ENCODE data around the gene USP4.
"Not testable (repeated sequence)": the region's sequence is repeated elsewhere in the genome, so short reads cannot be mapped to it uniquely, and the experiment has no call there.

USP4 gene

DNA sequence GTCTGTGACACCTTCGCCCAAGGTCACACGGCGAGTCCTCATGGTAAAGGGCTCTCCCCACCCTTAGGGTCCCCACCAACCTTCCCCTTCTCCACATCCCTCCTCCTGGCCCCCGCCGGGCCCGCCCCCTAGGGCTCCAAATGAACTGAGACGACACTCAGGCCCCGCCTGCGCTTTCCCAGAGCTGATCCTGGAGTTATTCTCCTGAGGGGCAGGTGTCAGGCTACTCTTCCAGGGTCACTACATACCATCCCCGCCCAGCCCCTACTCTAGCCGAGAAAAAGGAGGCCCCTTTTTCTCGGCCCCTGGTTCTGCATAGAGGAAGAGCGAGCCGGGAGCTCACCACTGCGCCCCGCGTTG, 292 bp downstream of the USP4 start:
- CTCF ChIA-PET, result interaction anchor here (0.9 to 2.9 kb wide), 18 partner anchors 9 to 332 kb away, joined by 3 to 34 read pairs (median 6); partner anchors contain the start of genes DAG1, KLHDC8B and NICN1
- H3K4me1 Mint-ChIP-seq, result peaks cover 53% of the 10 kb centered on the region
- H3K27ac Mint-ChIP-seq, result peak overlapping the region; percentile 100
- DNase-seq, result no peak
- H3K9me3 Mint-ChIP-seq, result no peaks in the 10 kb centered on the region
- peaks cover 23% of the 10 kb centered on the region for H3K36me3 Mint-ChIP-seq
- H3K27me3 Mint-ChIP-seq, result no peaks in the 10 kb centered on the region
- peak overlapping the region; percentile 98 for H3K4me3 Mint-ChIP-seq

- Mint-ChIP-seq H3K4me3 (no peak overlapping the region), H3K27ac (no peak overlapping the region), H3K36me3 (peaks cover 39% of the 10 kb centered on the region), H3K9me3 (no peaks in the 10 kb centered on the region), H3K4me1 (peaks cover 38% of the 10 kb centered on the region), H3K27me3 (no peaks in the 10 kb centered on the region)
- DNase-seq, result no peak
- CTCF ChIA-PET, result interaction anchor here (0.5 to 1.7 kb wide), 3 partner anchors 114 to 118 kb away, joined by 3 to 9 read pairs (median 3); no protein-coding TSS in a partner anchor
These were observed 5.8 kb downstream of the USP4 start for GRCh38 chr3:49333916-49334633.

DNA sequence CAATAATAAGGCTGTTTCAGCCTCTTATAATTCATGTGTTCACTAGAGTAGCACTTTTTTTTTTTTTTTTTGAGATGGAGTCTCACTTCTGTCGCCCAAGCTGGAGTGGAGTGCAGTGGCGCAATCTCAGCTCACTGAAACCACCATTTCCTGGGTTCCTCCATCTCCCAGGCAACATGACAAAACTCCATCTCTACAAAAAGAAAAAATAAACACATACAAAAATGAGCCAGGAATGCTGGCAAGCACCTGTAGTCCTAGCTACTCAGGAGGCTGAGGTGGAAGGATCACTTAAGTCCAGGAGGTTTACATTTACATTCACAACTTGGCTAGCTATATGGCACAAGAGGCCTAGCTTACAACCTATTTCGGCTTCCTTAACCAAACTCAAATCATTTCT, 6.8 kb downstream of the USP4 start:
- Mint-ChIP-seq H3K4me1 (peaks cover 29% of the 10 kb centered on the region), H3K9me3 (no peaks in the 10 kb centered on the region), H3K36me3 (peaks cover 38% of the 10 kb centered on the region), H3K27ac (no peak overlapping the region), H3K4me3 (no peak overlapping the region), H3K27me3 (no peaks in the 10 kb centered on the region)
- DNase-seq, result peak; percentile 33
- CTCF ChIA-PET, result interaction anchor here (0.6 to 1.2 kb wide), 3 partner anchors 119 to 617 kb away, joined by 3 read pairs; no protein-coding TSS in a partner anchor

DNA sequence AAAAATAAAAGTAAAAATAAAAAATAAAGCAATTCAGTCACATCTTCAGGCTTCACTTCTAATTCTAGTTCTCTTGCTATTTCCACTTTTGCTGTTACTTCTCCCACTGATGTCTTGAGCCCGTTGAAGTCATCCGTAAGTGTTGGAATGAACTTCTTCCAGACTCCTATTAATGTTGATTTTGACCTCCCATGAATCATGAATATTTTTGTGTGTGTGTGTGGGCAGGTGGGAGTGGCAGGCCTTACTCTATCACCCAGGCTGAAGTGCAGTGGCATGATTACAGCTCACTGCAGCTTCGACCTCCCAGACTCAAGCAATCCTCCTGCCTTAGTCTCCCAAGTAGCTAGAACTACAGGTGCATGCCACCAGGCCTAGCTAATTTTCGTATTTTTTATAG, 10.7 kb downstream of the USP4 start:
- no peak overlapping the region for H3K4me3 Mint-ChIP-seq
- H3K27me3 Mint-ChIP-seq, result no peaks in the 10 kb centered on the region
- no peaks in the 10 kb centered on the region for H3K9me3 Mint-ChIP-seq
- DNase-seq, result no peak
- CTCF ChIA-PET, result no interaction called here
- H3K36me3 Mint-ChIP-seq, result peaks cover 46% of the 10 kb centered on the region
- H3K27ac Mint-ChIP-seq, result no peak overlapping the region
- peaks cover 13% of the 10 kb centered on the region for H3K4me1 Mint-ChIP-seq

DNA sequence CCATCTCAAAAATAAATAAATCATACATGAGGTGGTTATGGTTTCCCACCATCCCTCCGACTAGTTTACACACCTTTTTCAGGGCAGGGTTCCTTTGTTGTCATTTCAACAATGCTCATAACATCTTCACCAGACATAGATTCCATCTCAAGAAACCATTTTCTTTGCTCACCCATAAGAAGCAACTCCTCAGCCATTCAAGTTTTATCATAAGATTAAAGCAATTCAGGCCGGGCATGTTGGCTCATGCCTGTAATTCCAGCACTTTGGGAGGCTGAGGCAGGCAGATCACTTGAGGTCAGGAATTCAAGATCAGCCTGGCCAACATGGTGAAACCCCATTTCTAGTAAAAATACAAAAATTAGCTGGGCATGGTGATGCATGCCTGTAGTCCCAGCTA, 11.5 kb downstream of the USP4 start:
- CTCF ChIA-PET, H3K9me3 Mint-ChIP-seq, DNase-seq, H3K27me3 Mint-ChIP-seq, H3K4me3 Mint-ChIP-seq, H3K4me1 Mint-ChIP-seq: not testable (repeated sequence)
- Mint-ChIP-seq H3K27ac (peak overlapping the region; percentile 38), H3K36me3 (peaks cover 46% of the 10 kb centered on the region)

GRCh38 chr3:49327485-49327884, 12.4 kb downstream of the USP4 start:
- no peaks in the 10 kb centered on the region for H3K27me3 Mint-ChIP-seq
- no peak overlapping the region for H3K27ac Mint-ChIP-seq
- no peaks in the 10 kb centered on the region for H3K9me3 Mint-ChIP-seq
- DNase-seq, result no peak
- H3K4me1 Mint-ChIP-seq, result no peaks in the 10 kb centered on the region
- peaks cover 43% of the 10 kb centered on the region for H3K36me3 Mint-ChIP-seq
- CTCF ChIA-PET, result interaction anchor here (0.6 kb wide), 1 partner anchor 100 kb away, joined by 3 read pairs; no protein-coding TSS in a partner anchor
- no peak overlapping the region for H3K4me3 Mint-ChIP-seq

DNA sequence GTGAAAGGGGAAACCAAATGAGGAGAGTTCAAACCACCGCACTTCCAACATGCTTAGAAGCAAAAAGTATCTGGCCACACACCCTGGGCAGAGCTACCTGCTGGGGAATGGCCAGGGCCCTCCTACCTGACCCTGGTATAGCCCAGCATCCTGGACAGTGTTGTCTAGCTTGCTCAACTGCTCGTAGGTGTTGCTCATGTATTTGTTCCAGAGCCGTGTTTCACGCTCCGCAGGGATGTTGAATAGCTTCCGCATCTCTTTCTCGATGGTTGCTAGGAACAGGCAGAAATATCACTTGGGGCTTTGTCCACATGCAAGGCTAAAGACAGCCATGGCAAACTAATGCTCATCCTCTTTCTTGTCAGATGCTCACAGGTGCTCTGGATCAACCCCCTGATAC, 15.1 kb downstream of the USP4 start:
- H3K36me3 Mint-ChIP-seq, result peaks cover 56% of the 10 kb centered on the region
- H3K27ac Mint-ChIP-seq, result no peak overlapping the region
- CTCF ChIA-PET, result no interaction called here

DNA sequence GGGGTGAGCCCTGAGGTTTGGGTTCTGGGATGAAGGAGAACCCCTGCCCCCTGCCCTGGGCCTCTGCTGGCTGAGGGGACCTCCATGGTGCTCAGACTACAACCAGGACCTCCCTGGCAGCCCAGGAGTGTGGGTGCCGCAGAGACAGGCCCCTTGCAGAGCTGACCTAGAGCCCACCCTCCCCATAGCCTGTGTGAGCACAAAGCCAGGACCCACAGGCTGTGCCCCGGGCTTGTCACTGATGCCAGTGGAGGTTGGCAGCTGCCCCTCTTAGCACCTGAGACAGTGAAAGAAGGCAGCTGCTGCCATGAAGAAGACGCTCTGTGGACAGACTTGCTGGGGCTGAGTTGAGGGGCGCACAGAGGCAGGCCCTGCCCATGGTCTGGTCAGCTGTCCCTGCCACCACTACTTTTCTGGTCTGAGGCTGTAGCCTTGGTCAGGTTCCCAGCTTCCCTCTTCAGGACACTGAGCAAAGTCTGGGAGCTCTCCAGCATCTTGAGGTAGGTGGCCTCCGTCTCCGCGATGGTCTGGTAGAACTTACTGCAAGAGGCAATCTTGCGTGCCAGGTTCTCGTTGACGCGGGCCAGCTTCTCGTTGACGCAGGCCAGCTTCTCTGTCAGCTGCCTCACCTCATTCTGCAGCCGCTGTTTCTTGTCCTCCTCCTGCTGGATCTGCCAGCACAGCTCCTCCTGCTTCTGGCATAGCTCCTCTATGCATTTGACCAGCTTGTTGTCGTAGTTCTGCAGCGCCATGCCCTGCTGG, 23.0 kb downstream of the USP4 start:
- no peak overlapping the region for H3K4me3 Mint-ChIP-seq
- H3K27ac Mint-ChIP-seq, result no peak overlapping the region
- no peak for DNase-seq
- no peaks in the 10 kb centered on the region for H3K4me1 Mint-ChIP-seq
- no peaks in the 10 kb centered on the region for H3K27me3 Mint-ChIP-seq
- CTCF ChIA-PET, result no interaction called here
- peaks cover 27% of the 10 kb centered on the region for H3K36me3 Mint-ChIP-seq
- H3K9me3 Mint-ChIP-seq, result no peaks in the 10 kb centered on the region

More for the DNA sequence above, 15.1 kb downstream of the USP4 start:
- no peaks in the 10 kb centered on the region for H3K9me3 Mint-ChIP-seq
- H3K4me1 Mint-ChIP-seq, result no peaks in the 10 kb centered on the region
- no peaks in the 10 kb centered on the region for H3K27me3 Mint-ChIP-seq
- no peak for DNase-seq
- H3K4me3 Mint-ChIP-seq, result no peak overlapping the region

DNA sequence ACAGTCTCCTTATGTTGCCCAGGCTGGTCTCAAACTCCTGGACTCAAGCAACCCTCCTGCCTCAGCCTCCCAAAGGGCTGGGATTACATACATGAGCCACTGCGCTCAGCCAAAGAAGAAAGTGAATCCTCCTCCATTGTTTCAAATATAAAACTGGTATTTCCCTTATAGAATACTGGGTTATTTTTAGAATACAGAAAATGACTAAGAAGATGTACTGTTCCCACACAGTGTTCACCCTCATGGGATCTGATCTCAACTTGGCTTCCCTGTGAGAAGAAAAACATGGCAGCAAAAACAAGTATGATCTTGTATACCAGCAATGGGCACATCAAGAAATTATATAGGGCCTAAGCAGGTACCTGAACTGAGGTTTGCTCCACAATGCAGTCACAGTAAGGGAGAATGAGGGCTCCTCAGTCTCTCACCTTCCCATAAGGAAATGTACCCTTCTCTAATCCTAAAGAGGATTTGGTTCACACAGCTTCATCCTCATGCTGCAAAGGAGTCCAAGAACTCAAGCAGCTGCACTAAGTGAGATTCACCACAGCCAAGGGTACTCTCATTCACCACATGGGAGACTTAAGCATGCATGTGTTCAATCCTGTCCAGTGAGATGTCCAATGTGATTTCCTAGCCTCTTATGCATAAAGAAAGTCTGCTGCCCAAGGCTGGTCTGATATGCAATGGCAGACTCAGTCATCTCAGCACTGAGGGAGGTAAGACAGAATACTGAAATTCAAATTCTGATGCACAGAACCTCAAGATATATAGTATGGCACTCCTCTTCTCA, 25.8 kb downstream of the USP4 start:
- peaks cover 35% of the 10 kb centered on the region for H3K36me3 Mint-ChIP-seq
- CTCF ChIA-PET, result no interaction called here
- H3K4me3 Mint-ChIP-seq, result no peak overlapping the region
- H3K27me3 Mint-ChIP-seq, result no peaks in the 10 kb centered on the region
- no peak for DNase-seq
- H3K4me1 Mint-ChIP-seq, result peaks cover 5% of the 10 kb centered on the region
- no peak overlapping the region for H3K27ac Mint-ChIP-seq
- no peaks in the 10 kb centered on the region for H3K9me3 Mint-ChIP-seq

DNA sequence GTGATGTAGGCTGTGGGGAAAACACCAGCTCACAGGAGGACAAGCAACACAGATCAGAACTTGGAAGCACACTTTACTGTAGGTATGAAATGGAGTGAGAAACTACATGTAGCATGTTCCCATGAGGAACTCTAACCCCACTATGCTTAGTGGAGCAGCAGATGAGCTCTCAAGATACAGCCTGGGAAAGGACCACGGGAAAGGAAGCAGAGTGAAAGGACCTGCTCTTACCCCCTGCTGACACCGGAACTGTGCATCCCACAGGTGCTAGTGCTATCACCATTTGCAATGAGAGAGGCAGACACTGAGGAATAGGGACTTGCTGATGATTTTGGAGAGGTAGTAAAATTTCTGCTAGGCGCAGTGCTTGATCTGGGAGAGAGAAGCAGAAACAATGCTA, 28.6 kb downstream of the USP4 start:
- DNase-seq, result no peak
- Mint-ChIP-seq H3K27ac (peak overlapping the region; percentile 21), H3K36me3 (peaks cover 41% of the 10 kb centered on the region), H3K9me3 (no peaks in the 10 kb centered on the region), H3K4me3 (no peak overlapping the region), H3K27me3 (no peaks in the 10 kb centered on the region), H3K4me1 (peaks cover 5% of the 10 kb centered on the region)
- CTCF ChIA-PET, result no interaction called here

- H3K4me1 Mint-ChIP-seq, result peaks cover 5% of the 10 kb centered on the region
- CTCF ChIA-PET, result no interaction called here
- H3K9me3 Mint-ChIP-seq, result no peaks in the 10 kb centered on the region
- peaks cover 40% of the 10 kb centered on the region for H3K36me3 Mint-ChIP-seq
- no peak overlapping the region for H3K4me3 Mint-ChIP-seq
- no peak for DNase-seq
- H3K27ac Mint-ChIP-seq, result no peak overlapping the region
- H3K27me3 Mint-ChIP-seq, result no peaks in the 10 kb centered on the region
These were observed 29.2 kb downstream of the USP4 start for GRCh38 chr3:49310677-49311076.

DNA sequence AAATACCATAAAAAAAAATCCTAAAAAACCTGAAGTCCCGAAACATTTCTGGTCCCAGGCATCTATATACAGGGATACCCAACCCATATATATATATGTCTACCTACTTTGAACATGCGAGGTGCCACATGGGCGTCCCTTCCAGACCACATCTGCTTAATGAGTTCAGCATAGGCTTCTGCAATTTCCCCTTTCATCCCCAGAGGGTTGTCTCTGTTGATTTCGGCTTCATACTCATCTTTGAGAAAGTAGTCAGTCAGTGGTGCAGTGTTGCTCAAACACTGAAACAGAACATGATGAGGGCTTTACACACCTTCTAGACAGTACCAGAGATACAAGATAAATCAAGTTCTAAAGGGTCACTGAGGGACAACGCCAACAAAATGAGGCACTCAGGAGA, 34.2 kb downstream of the USP4 start:
- no peaks in the 10 kb centered on the region for H3K9me3 Mint-ChIP-seq

DNA sequence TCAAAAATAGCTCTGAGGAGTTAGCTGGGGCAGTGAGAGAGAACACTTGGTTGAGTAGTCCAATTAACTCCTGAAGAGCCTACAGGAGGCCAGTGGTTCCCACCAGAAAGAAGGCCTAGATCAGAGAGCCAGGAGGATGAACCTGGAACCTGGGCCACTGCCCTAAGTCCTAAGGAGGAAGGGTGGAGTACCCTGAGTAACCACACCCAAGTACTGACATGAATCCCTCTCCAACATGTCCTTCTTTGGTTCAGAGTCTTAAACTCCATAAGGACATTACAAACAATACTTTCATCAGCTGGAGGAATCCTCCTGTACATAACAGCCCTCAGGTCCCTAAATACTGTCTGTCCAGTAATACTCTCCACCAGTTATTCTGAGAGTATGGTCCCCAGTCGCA, 37.2 kb downstream of the USP4 start:
- DNase-seq, result no peak
- H3K4me1 Mint-ChIP-seq, result peaks cover 12% of the 10 kb centered on the region
- no peak overlapping the region for H3K4me3 Mint-ChIP-seq
- peaks cover 58% of the 10 kb centered on the region for H3K36me3 Mint-ChIP-seq
- no peaks in the 10 kb centered on the region for H3K9me3 Mint-ChIP-seq
- H3K27ac Mint-ChIP-seq, result no peak overlapping the region
- CTCF ChIA-PET, result no interaction called here
- H3K27me3 Mint-ChIP-seq, result no peaks in the 10 kb centered on the region

More for the DNA sequence above, 34.2 kb downstream of the USP4 start:
- Mint-ChIP-seq H3K4me3 (no peak overlapping the region), H3K36me3 (peaks cover 56% of the 10 kb centered on the region), H3K4me1 (peaks cover 12% of the 10 kb centered on the region), H3K27ac (no peak overlapping the region), H3K27me3 (no peaks in the 10 kb centered on the region)
- no peak for DNase-seq
- CTCF ChIA-PET, result no interaction called here

DNA sequence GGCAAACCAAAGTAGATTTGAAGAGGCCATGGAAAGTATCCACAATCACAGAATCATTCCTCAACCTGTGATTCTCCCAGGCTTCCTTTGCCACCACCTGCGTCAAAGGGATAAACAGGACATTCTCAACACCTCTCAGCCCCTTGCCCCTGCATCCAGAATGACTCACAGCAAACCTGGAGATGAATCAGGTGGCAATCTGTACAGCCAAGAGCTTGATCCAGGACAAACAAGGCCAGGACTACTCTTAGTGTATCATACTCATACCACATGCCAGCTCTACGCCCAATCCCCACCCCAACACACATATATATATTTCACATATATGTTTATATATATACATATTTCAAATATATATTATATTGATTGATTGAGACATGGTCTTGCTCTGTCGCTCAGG, 39.3 kb downstream of the USP4 start:
- H3K36me3 Mint-ChIP-seq, result peaks cover 65% of the 10 kb centered on the region
- no peak overlapping the region for H3K27ac Mint-ChIP-seq
- no peaks in the 10 kb centered on the region for H3K27me3 Mint-ChIP-seq
- CTCF ChIA-PET, result no interaction called here
- H3K4me3 Mint-ChIP-seq, result no peak overlapping the region
- no peak for DNase-seq
- H3K4me1 Mint-ChIP-seq, result peaks cover 12% of the 10 kb centered on the region
- H3K9me3 Mint-ChIP-seq, result no peaks in the 10 kb centered on the region

Measured in activated naive CD4-positive, alpha-beta T cell treated with anti-CD3 and anti-CD28 coated beads, Interleukin-2, amount 10 ng/mL, durations not matched to agents 7 days and 5 days (primary cell).